BLaER1 (cell line): ENCODE measurements around the gene MIEN1.
"Not testable (repeated sequence)": the region's sequence is repeated elsewhere in the genome, so short reads cannot be mapped to it uniquely, and the experiment has no call there.

Experiments used
- H3K27ac ChIP-seq: shearing (Covaris generic); formaldehyde crosslinking; 2 replicates; pipeline ENCODE4 v1.8.1; 2022
- H3K27me3 ChIP-seq: shearing (Covaris generic); formaldehyde crosslinking; 2 replicates; pipeline ENCODE4 v1.8.1; 2022
- H3K36me3 ChIP-seq: shearing (Covaris generic); formaldehyde crosslinking; 2 replicates; pipeline ENCODE4 v1.8.1; 2022
- H3K4me1 ChIP-seq: shearing (Covaris generic); formaldehyde crosslinking; 2 replicates; pipeline ENCODE4 v1.8.1; 2022
- H3K4me2 ChIP-seq: shearing (Covaris generic); formaldehyde crosslinking; 2 replicates; pipeline ENCODE4 v1.8.1; 2022
- H3K4me3 ChIP-seq: shearing (Covaris generic); formaldehyde crosslinking; 2 replicates; pipeline ENCODE4 v1.8.1; 2022
- H3K9ac ChIP-seq: shearing (Covaris generic); formaldehyde crosslinking; 2 replicates; pipeline ENCODE4 v1.8.1; 2022
- H3K9me3 ChIP-seq: shearing (Covaris generic); formaldehyde crosslinking; 2 replicates; pipeline ENCODE4 v1.8.1; 2022
- H4K20me1 ChIP-seq: shearing (Covaris generic); formaldehyde crosslinking; 2 replicates; pipeline ENCODE4 v1.8.1; 2022
- Cebpa-rat ChIP-seq: shearing (Covaris generic); IDR thresholded peaks from 2 replicates; pipeline ENCODE4 v1.8.1; 2022

The MIEN1 gene

DNA sequence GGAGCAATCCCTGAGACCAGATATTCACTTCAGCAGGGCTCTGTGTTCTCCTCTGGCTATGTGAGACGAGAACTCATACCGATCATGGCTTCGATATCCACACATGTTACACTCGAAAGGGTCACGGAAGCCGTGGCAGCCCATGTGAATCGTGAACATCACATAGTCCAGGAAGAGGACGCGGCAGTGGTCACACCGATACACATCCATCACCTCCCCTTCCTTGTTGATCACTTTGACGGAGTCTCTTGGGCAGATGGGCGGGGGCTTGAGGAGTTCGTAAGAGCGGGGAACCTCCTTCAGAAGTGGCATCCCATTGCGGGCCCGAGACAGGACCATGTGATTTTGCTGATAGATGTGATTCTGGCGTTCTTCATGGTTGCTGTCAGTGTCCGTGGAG, 35.4 kb upstream of the MIEN1 start:
- H3K4me1 ChIP-seq = peaks cover 37% of the 10 kb centered on the region
- no peak for TF ChIP-seq Cebpa-rat
- no peak overlapping the region for H3K9ac ChIP-seq
- no peak overlapping the region for H3K4me3 ChIP-seq
- H4K20me1 ChIP-seq = no peaks in the 10 kb centered on the region
- no peaks in the 10 kb centered on the region for H3K36me3 ChIP-seq
- H3K27ac ChIP-seq = no peak overlapping the region
- H3K4me2 ChIP-seq = peak overlapping the region; percentile 71
- H3K9me3 ChIP-seq = 0 out of 2 replicates have a peak, but pooled peaks cover 4% of the 10 kb centered on the region
- H3K27me3 ChIP-seq = no peaks in the 10 kb centered on the region

DNA sequence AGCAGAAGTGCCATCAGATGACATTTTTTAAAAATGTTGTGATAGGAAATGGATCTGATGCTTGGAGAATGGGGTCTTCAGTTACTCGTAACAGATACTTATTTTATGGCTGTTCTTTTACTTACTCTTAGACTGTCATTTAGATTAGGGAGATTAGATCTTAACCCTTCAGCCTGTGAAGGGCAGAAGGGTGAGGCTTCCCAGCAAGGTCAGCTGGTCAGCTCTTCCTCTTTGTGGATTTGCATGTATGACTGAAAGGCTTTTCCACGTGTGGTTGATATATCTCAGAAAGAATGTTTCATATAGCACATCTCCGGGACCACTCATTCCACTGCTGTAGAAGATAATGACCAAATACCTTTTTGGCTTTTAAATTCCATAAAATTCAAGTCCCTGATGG, 34.8 kb upstream of the MIEN1 start:
- H3K36me3 ChIP-seq = no peaks in the 10 kb centered on the region
- TF ChIP-seq Cebpa-rat = no peak
- H4K20me1 ChIP-seq = no peaks in the 10 kb centered on the region
- H3K9me3 ChIP-seq = 0 out of 2 replicates have a peak, but pooled peaks cover 4% of the 10 kb centered on the region
- no peak overlapping the region for H3K27ac ChIP-seq
- H3K4me3 ChIP-seq = no peak overlapping the region
- no peak overlapping the region for H3K9ac ChIP-seq
- no peaks in the 10 kb centered on the region for H3K27me3 ChIP-seq
- peak overlapping the region; percentile 71; the same call in 1 of the 2 replicates for H3K4me2 ChIP-seq
- H3K4me1 ChIP-seq = peaks cover 37% of the 10 kb centered on the region

DNA sequence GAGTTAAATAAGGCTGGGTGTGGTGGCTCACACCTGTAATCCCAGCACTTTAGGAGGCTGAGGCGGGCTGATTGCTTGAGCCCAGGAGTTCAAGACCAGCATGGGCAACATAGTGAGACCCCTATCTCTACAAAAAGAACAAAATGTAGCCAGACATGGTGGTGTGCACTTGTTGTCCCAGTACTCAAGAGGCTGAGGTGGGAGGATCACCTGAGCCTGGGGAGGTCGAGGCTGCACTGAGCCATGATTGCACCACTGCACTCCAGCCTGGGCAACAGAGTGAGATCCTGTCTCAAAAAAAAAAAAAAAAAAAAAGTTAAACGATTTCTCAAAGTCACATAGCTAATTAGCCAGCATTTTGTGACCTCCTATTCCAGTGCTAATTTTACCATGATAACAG, 33.8 kb upstream of the MIEN1 start:
- H3K9me3 ChIP-seq, H3K27me3 ChIP-seq, H3K27ac ChIP-seq, H3K4me2 ChIP-seq, H3K9ac ChIP-seq, H4K20me1 ChIP-seq, H3K4me3 ChIP-seq, H3K36me3 ChIP-seq: not testable (repeated sequence)
- H3K4me1 ChIP-seq = peaks cover 45% of the 10 kb centered on the region

DNA sequence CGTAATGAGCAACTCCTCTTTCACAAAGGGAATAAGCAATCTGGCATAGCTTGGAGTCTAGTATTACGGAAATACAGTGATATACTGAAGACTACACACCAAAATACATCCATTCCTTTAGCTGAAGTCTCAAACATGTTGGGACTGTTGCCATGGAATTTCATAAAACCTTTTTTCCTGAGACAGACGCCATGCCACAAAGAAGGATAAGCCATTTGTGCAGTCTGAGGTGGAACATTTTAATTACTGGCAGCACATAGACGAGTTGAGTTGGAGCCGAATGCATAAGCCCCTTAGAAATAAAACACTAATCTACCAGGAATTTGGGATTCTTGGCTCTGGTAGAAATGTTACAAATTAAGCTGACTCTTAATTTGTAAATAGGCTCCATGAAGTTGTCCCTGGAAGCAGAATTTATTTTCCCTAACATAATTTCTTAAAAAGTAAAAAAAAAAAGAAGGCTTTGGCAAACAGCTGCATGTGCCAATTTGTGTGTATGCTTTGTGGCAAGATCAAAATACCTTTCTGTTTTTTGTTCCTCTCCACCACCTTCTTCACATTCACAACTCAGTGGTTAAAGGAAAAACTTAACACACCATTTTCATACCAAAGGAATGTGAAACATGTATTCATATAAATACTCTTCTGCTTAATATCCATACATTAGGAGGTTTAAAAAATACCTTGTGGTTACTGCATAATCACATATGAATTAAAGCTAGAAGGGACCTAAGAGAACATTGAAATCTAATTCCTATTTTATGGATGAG, 32.9 kb upstream of the MIEN1 start:
- Histone ChIP-seq H3K9ac (no peak overlapping the region), H3K36me3 (no peaks in the 10 kb centered on the region), H3K27ac (no peak overlapping the region), H3K4me1 (peaks cover 54% of the 10 kb centered on the region), H3K4me3 (no peak overlapping the region), H3K4me2 (no peak overlapping the region), H4K20me1 (no peaks in the 10 kb centered on the region), H3K9me3 (0 out of 2 replicates have a peak, but pooled peaks cover 4% of the 10 kb centered on the region), H3K27me3 (no peaks in the 10 kb centered on the region)
- no peak for TF ChIP-seq Cebpa-rat

DNA sequence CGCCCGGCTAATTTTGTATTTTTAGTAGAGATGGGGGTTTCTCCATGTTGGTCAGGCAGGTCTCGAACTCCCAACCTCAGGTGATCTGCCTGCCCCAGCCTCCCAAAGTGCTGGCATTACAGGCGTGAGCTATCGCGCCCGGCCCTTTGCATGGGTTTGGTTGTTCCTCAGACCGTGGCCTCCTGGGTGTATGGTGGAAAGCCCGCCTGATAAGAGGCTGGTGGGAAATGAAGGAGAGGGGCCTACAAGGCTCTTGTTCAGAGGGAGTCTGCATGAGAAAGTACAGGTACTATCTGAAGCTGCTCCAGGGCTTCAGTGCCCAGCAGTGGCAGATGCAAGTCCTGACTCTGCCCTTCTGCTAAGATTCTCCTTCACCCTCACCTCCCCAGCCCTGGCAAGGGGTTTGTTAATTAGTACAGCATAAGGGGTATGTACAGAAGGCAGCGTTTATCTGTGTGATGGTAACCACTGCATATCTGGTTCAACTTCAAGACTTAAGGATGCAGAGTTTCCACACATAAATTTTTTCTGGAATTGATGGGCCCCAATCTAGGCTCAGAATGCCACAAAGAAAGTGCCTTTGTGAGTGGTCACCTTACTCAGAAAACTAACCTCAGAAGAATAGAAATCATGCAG, 31.6 kb upstream of the MIEN1 start:
- H3K27me3 ChIP-seq = no peaks in the 10 kb centered on the region
- H3K4me3 ChIP-seq = no peak overlapping the region
- H3K4me1 ChIP-seq = peaks cover 60% of the 10 kb centered on the region
- H4K20me1 ChIP-seq = no peaks in the 10 kb centered on the region
- H3K27ac ChIP-seq = no peak overlapping the region
- H3K4me2 ChIP-seq = 0 out of 2 replicates have a peak overlapping the region, but pooled peaks have one; percentile 7
- no peak for TF ChIP-seq Cebpa-rat
- no peaks in the 10 kb centered on the region for H3K36me3 ChIP-seq
- H3K9me3 ChIP-seq = 0 out of 2 replicates have a peak, but pooled peaks cover 4% of the 10 kb centered on the region
- no peak overlapping the region for H3K9ac ChIP-seq

DNA sequence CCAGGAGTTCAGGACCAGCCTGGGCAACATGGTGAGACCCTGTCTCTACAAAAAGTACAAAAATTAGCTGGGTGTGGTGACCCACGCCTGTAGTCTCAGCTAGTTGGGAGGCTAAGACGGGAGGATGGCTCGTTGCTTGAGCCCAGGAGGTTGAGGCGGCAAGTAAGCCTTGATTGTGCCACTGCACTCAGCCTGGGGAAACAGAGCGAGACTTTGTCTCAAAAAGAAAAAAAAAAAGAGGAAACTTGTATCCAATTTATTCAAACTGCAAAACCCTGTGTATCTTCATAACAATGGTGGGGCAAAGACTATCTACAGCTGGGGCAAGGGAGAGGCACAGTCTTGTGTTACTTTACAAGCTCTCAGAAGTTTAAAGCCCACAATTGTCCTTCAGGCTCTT, 28.9 kb upstream of the MIEN1 start:
- Histone ChIP-seq H3K27me3 (no peaks in the 10 kb centered on the region), H4K20me1 (no peaks in the 10 kb centered on the region), H3K9me3 (no peaks in the 10 kb centered on the region), H3K4me2 (peak overlapping the region; percentile 93), H3K4me3 (no peak overlapping the region), H3K9ac (no peak overlapping the region), H3K36me3 (no peaks in the 10 kb centered on the region), H3K4me1 (peaks cover 58% of the 10 kb centered on the region), H3K27ac (no peak overlapping the region)
- TF ChIP-seq Cebpa-rat = no peak

DNA sequence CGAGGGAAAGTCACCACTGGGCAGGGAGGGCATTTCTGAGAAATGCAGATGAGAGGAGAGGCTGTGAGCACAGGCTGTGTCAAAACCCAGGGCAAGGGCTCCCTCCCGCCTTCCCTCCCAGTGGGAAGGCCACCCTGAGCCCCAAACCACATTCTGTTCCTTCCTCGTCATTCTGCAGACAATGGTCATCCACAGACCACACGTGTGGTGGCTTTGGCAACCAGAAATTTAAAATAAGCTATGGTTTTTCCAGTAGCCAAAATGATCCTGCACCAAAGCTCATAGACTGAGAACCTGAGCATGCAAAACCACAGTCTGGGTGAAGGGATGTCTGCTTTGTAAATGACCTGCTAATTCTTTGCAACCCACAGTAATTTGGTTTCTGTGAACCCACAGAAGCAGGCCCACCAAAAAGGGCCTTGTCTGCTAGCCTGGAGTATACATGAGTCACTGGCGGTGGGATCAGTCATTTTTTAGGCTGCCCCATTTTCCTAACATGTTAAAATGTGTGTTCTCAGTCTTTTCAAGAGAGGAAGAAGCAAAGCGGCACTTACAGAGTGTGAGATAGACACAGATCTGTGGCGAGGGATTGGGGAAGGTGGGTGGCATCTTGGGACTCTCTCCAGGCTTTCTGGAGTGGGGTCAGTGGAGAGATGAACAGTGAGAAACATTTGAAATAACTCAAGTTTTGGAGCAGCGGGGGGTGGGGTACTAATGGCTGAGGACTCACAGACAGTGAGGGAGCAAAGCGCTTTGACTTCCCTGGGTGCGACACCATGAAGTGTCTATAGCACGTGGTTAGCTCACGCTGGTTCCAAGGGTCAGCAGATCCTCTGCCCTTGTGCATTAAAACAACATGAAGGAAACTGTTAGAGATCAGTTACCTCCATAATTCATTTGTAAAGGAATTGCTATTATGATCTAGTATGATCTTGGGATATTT, 27.9 kb upstream of the MIEN1 start:
- H3K4me2 ChIP-seq = peak overlapping the region; percentile 93
- no peak for TF ChIP-seq Cebpa-rat
- no peaks in the 10 kb centered on the region for H3K27me3 ChIP-seq
- no peaks in the 10 kb centered on the region for H3K9me3 ChIP-seq
- no peaks in the 10 kb centered on the region for H4K20me1 ChIP-seq
- peak overlapping the region; percentile 38; the same call in 1 of the 2 replicates for H3K9ac ChIP-seq
- H3K36me3 ChIP-seq = no peaks in the 10 kb centered on the region
- no peak overlapping the region for H3K4me3 ChIP-seq
- peak overlapping the region; percentile 99 for H3K27ac ChIP-seq
- H3K4me1 ChIP-seq = peaks cover 66% of the 10 kb centered on the region

DNA sequence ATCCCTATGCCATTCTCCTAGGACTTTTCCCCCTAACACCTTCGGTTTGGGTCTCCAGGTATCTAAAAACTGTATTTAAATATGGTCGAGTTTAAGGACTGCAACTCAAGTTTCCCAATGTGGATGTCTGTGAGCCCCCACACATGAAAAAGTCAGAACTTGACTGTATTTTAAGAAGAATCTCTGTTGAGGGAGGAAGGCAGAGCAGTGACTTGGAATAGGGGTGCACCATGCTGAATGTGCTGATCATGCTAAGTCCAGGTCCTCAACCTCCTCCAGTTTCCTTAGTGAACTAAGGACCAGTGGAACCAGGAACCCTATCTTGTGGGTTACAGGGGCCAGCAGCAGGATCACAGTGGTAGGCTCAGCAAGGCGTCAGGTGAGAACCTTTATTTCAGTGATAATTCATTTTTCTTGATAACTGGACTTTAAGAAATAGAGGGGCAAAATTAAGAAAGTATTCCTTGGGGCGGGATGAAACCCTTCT, 26.9 kb upstream of the MIEN1 start:
- Histone ChIP-seq H3K27me3 (no peaks in the 10 kb centered on the region), H4K20me1 (no peaks in the 10 kb centered on the region), H3K36me3 (no peaks in the 10 kb centered on the region), H3K9me3 (no peaks in the 10 kb centered on the region), H3K9ac (0 out of 2 replicates have a peak overlapping the region, but pooled peaks have one; percentile 38), H3K4me1 (peaks cover 76% of the 10 kb centered on the region), H3K4me3 (no peak overlapping the region), H3K27ac (peak overlapping the region; percentile 99), H3K4me2 (peak overlapping the region; percentile 93)
- TF ChIP-seq Cebpa-rat = no peak

DNA sequence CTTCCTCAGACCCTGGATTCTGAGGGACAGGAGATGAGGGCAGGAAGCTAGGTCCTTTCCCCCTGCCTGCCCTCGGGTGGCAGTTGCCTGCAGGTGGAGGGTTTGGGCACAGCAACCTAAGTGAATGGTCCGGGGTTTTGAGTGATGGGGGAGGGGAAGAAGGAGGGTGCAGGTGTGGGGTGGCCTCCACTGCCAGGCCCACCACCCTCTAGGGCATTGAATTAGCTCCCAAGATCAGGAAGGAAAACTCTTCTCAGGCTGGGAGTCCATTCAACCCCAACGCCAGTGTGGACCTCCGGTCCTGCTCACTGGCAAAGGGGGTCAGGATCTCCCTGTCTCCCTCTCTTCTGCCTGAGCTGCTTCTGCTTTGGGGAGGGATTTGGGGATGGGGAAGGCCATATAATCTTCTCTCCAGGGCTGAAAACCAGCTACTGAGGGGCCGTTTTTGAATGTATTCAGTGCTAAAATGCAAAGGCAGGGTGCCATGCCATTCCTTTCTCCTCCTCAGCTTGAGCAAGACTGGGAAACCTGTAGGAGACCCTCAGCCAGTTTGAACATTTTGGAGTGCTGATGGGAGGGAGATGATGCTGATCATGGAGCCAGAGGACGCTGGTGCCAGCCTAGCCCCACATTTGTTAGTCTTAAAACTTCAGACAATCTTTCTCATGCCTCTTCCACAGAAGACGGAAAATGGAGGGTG, 26.2 kb upstream of the MIEN1 start:
- H3K36me3 ChIP-seq = no peaks in the 10 kb centered on the region
- no peaks in the 10 kb centered on the region for H4K20me1 ChIP-seq
- TF ChIP-seq Cebpa-rat = no peak
- peak overlapping the region; percentile 93 for H3K4me2 ChIP-seq
- H3K9me3 ChIP-seq = no peaks in the 10 kb centered on the region
- peak overlapping the region; percentile 63 for H3K4me3 ChIP-seq
- H3K9ac ChIP-seq = peak overlapping the region; percentile 91; the same call in 1 of the 2 replicates
- H3K4me1 ChIP-seq = peaks cover 77% of the 10 kb centered on the region
- H3K27ac ChIP-seq = peak overlapping the region; percentile 99
- no peaks in the 10 kb centered on the region for H3K27me3 ChIP-seq
